ENCODE results near the gene PDCL2.
"Not testable (repeated sequence)": the region's sequence is repeated elsewhere in the genome, so short reads cannot be mapped to it uniquely, and the experiment has no call there.

Gene PDCL2

DNA sequence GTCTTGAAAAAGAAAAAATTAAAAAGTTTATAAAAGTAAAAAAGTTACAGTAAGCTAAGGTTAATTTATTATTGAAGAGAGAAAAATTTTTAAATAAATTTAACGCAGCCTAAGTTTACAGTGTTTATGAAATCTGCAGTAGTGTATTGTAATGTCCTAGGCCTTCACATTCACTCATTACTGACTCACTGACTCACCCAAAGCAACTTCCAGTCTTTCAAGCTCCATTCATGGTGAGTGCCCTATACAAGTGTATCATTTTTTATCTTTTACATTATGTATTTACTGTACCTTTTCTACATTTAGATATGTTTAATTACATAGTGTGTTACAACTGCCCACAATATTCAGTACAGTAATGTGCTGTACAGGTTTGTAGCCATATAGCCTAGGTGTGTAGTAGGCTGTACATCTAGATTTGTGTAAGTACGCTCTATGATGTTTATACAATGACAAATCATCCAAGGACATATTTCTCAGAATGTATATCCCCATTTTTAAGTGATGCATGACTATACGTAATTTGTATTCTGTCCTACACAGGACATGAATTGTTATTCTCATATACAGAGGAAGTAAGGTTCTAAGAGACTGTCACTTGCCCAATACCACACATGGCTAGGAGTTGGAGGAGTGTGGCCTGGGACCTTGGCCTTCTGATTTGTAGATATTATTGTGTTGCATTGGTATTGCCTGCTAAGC is 19.5 kb upstream of the PDCL2 start:
- no peak overlapping the region for H3K27ac Mint-ChIP-seq
- DNase-seq = no peak
- H3K9me3 Mint-ChIP-seq = no peaks in the 10 kb centered on the region

DNA sequence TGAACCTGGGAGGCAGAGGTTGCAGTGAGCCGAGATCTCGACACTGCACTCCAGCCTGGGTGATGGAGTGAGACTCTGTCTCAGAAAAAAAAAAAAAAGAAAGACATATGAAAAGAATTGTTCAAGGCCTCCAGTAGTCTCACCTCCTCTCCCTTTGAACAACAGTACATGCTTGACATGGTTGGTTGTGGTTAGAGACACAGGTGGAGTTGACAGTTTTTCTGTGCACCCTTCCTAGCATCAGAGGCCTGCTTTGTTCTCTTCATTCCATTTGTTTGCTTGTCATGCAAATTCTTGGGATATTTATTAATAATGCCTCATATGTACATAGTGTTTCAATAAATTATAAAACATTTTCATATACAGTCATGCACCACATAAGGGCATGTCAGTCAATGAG is 18.3 kb upstream of the PDCL2 start:
- Mint-ChIP-seq H3K27ac (no peak overlapping the region), H3K9me3 (no peaks in the 10 kb centered on the region), H3K4me3 (no peak overlapping the region), H3K27me3 (peaks cover under 1% of the 10 kb centered on the region), H3K4me1 (no peaks in the 10 kb centered on the region)
- ATAC-seq (no peak), DNase-seq (no peak)

More for the DNA sequence above, 19.5 kb upstream of the PDCL2 start:
- ATAC-seq = no peak
- no peak overlapping the region for H3K4me3 Mint-ChIP-seq
- no peaks in the 10 kb centered on the region for H3K27me3 Mint-ChIP-seq
- H3K4me1 Mint-ChIP-seq = no peaks in the 10 kb centered on the region

DNA sequence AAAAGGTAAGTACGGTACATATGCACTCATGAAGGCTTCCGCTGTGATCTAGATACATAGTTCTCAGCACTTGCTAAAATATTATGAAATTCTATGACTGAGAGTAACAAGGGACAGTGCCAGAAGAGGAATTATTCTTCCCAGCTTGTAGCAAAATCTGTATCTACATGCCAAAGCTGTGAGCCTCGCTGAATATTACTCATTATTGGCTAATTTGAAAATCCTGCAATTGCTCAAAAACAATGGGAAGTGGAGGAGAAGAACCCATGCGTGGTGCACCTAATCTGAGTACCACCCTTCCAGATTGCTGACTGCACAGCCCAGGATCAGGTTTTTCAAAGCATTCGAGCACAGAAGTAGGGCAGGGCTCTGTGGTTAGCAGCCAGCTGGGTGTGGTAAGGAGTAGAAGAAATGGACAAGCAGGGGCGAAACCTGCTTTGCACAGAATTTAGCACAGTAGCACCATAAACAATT is 17.4 kb upstream of the PDCL2 start:
- H3K27me3 Mint-ChIP-seq = peaks cover 7% of the 10 kb centered on the region
- no peaks in the 10 kb centered on the region for H3K4me1 Mint-ChIP-seq
- no peak overlapping the region for H3K4me3 Mint-ChIP-seq
- no peak for DNase-seq
- H3K9me3 Mint-ChIP-seq = no peaks in the 10 kb centered on the region
- no peak for ATAC-seq
- no peak overlapping the region for H3K27ac Mint-ChIP-seq

GRCh38 chr4:55608591-55608990 is 16.5 kb upstream of the PDCL2 start:
- ATAC-seq (no peak), DNase-seq (no peak)
- Mint-ChIP-seq H3K4me3 (no peak overlapping the region), H3K9me3 (no peaks in the 10 kb centered on the region), H3K27ac (no peak overlapping the region), H3K4me1 (no peaks in the 10 kb centered on the region), H3K27me3 (peaks cover 7% of the 10 kb centered on the region)

GRCh38 chr4:55604996-55605395 is 13.0 kb upstream of the PDCL2 start:
- ATAC-seq (no peak), DNase-seq (no peak)
- H3K4me3 Mint-ChIP-seq = no peak overlapping the region
- no peaks in the 10 kb centered on the region for H3K9me3 Mint-ChIP-seq
- no peak overlapping the region for H3K27ac Mint-ChIP-seq
- no peaks in the 10 kb centered on the region for H3K4me1 Mint-ChIP-seq
- H3K27me3 Mint-ChIP-seq = peaks cover 7% of the 10 kb centered on the region

- Mint-ChIP-seq H3K27me3 (peaks cover 18% of the 10 kb centered on the region), H3K9me3 (no peaks in the 10 kb centered on the region), H3K4me1 (no peaks in the 10 kb centered on the region), H3K4me3 (no peak overlapping the region), H3K27ac (no peak overlapping the region)
- DNase-seq (no peak), ATAC-seq (no peak)
Observed at GRCh38 chr4:55600640-55601039, 8.6 kb upstream of the PDCL2 start.

DNA sequence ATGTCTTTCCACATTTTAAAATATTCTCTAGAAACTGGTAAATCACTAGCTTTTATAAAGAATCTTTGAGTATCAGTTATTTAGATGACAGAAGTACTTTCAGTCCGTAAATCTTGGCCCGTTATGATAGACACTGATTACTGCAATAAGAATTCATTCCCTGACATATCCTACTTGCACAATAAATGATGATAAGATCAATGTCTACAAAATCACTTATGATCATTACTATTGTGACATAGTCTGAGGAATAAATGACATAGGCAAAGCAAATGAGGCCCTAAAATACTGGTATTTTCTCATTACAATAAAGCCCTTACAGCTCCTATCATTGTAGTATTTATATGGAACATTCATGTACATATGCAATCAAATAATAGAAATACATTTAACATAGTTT is 6.6 kb upstream of the PDCL2 start:
- peaks cover 10% of the 10 kb centered on the region for H3K27me3 Mint-ChIP-seq
- no peak overlapping the region for H3K27ac Mint-ChIP-seq
- no peak overlapping the region for H3K4me3 Mint-ChIP-seq
- ATAC-seq (no peak), DNase-seq (no peak)
- no peaks in the 10 kb centered on the region for H3K9me3 Mint-ChIP-seq
- no peaks in the 10 kb centered on the region for H3K4me1 Mint-ChIP-seq

- Mint-ChIP-seq H3K4me3 (no peak overlapping the region), H3K9me3 (peaks cover 0 to 15% of the 10 kb centered on the region in 2 donors), H3K27me3 (peaks cover 17% of the 10 kb centered on the region), H3K4me1 (no peaks in the 10 kb centered on the region), H3K27ac (no peak overlapping the region)
- no peak for DNase-seq
- no peak for ATAC-seq
Observed at GRCh38 chr4:55588160-55588559, 3.9 kb downstream of the PDCL2 start.

- H3K27ac Mint-ChIP-seq, H3K4me1 Mint-ChIP-seq, DNase-seq, H3K4me3 Mint-ChIP-seq, ATAC-seq: not testable (repeated sequence)
- H3K9me3 Mint-ChIP-seq = peaks cover 0 to 10% of the 10 kb centered on the region in 2 donors
- peaks cover 29% of the 10 kb centered on the region for H3K27me3 Mint-ChIP-seq
Observed at GRCh38 chr4:55582773-55583172, 9.3 kb downstream of the PDCL2 start.

- Mint-ChIP-seq H3K4me1 (peaks cover 9% of the 10 kb centered on the region), H3K9me3 (peaks cover 8 to 17% of the 10 kb centered on the region in 2 donors), H3K4me3 (no peak overlapping the region), H3K27ac (no peak overlapping the region), H3K27me3 (peaks cover 24% of the 10 kb centered on the region)
- ATAC-seq = no peak
- no peak for DNase-seq
Observed at GRCh38 chr4:55578341-55579010, 13.6 kb downstream of the PDCL2 start.

DNA sequence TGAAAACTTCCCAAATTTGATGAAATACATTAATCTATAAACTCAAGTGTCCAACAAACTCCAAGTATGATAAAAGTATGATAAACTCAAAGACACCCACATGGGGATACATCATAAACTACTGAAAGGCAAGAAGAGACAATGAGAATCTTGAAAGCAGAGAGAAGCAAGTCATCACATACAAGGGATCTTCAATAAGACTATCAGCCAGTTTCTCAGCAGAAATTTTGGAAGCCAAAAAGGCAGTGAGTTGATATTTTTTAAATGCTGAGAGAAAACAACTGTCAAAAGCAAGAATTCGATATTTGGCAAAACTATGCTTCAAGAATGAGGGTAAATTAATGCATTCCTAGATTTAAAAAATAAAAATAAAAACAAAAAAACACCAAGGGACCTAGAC is 16.5 kb downstream of the PDCL2 start:
- H3K4me1 Mint-ChIP-seq = peaks cover 9% of the 10 kb centered on the region
- no peak overlapping the region for H3K4me3 Mint-ChIP-seq
- H3K27ac Mint-ChIP-seq = no peak overlapping the region
- DNase-seq (no peak), ATAC-seq (no peak)
- H3K9me3 Mint-ChIP-seq = peaks cover 8 to 11% of the 10 kb centered on the region in 2 donors
- peaks cover 8% of the 10 kb centered on the region for H3K27me3 Mint-ChIP-seq

DNA sequence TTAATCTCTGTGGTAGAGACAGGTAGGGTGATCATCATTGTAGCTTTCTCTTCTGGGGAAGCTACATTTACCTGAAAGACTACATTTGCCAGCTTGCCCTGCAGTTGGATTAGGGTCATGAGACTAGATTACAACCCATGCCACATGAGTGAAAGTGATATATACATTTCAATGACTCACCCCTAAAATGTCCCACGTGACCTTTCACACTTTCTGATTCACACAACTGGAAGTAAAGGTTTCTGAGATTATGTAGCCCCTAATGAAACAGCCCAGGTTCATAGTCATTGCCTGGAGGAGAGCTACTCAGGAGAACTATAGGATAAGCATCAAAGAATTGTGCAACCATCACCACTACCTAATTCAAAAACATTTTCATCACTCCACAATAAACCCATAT is 17.8 kb downstream of the PDCL2 start:
- no peak for DNase-seq
- no peak overlapping the region for H3K4me3 Mint-ChIP-seq
- no peak overlapping the region for H3K27ac Mint-ChIP-seq
- peaks cover 9% of the 10 kb centered on the region for H3K4me1 Mint-ChIP-seq
- H3K27me3 Mint-ChIP-seq = peaks cover 2% of the 10 kb centered on the region
- peak; percentile 89 for ATAC-seq
- peaks cover 8 to 11% of the 10 kb centered on the region in 2 donors for H3K9me3 Mint-ChIP-seq

- no peak overlapping the region for H3K4me3 Mint-ChIP-seq
- H3K9me3 Mint-ChIP-seq = peaks cover 8 to 11% of the 10 kb centered on the region in 2 donors
- H3K27me3 Mint-ChIP-seq = no peaks in the 10 kb centered on the region
- no peak overlapping the region for H3K27ac Mint-ChIP-seq
- H3K4me1 Mint-ChIP-seq = peaks cover 9% of the 10 kb centered on the region
- DNase-seq (no peak), ATAC-seq (no peak)
Observed at GRCh38 chr4:55571806-55572205, 20.2 kb downstream of the PDCL2 start.

DNA sequence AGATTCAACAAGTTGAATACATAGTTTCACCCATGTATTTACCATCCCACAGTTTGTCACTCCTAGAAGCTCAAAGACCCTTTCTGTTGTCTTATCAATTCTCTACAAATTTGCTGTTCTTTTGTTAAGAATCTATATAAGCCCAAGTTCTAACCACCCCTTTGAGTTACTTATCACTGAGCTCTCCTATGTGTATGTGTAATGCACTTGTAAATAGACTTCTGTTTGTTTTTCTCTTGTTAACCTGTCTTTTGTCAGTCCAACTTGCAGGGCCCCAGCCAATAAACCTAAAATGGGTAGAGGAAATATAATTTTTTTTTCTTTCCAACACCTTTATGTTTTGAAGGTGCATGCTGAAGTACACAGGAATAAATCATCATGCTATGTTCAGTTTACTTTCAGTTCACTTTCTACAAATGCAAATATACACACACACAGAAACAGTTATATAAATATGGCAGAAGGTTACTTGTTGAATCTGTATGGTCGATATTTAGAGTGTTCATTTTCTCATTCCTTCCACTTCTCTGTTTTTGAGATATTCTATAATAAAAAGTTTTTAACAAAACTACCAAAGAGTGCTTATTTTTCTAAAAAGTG is 23.0 kb downstream of the PDCL2 start:
- Mint-ChIP-seq H3K4me3 (no peak overlapping the region), H3K4me1 (peaks cover under 1% of the 10 kb centered on the region), H3K27me3 (no peaks in the 10 kb centered on the region), H3K27ac (no peak overlapping the region), H3K9me3 (no peaks in the 10 kb centered on the region)
- DNase-seq = no peak
- ATAC-seq = no peak

DNA sequence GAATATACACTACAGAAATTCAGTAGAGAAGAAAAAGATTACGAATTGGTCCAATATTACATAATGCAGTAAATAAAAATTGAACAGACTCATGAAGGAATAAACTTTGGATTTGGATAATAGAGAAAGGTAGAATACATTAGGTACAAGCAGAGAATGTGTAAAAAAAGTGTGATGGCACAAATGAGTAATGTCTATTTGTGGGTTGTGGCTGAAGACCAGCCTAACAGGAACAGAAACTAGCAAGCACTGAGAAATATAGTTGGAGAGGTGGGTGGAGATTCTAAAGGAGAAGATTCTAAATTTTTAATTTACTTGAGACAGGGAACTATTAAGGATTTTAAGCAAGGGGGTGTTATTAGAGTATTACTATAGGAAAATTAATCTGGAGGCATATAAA is 30.2 kb downstream of the PDCL2 start:
- ATAC-seq = peak; percentile 96
- no peak for DNase-seq
- H3K4me1 Mint-ChIP-seq = peaks cover 24% of the 10 kb centered on the region

GRCh38 chr4:55560096-55560495 is 31.9 kb downstream of the PDCL2 start:
- DNase-seq (no peak), ATAC-seq (no peak)
- Mint-ChIP-seq H3K9me3 (peaks cover 5 to 10% of the 10 kb centered on the region in 2 donors), H3K27me3 (peaks cover 32% of the 10 kb centered on the region), H3K4me3 (no peak overlapping the region), H3K4me1 (peaks cover 24% of the 10 kb centered on the region), H3K27ac (no peak overlapping the region)

More for the DNA sequence above, 30.2 kb downstream of the PDCL2 start:
- H3K9me3 Mint-ChIP-seq = peaks cover 5 to 10% of the 10 kb centered on the region in 2 donors
- no peak overlapping the region for H3K27ac Mint-ChIP-seq
- peaks cover 30% of the 10 kb centered on the region for H3K27me3 Mint-ChIP-seq
- no peak overlapping the region for H3K4me3 Mint-ChIP-seq
